HFFc6 (cell line): Measurements from ENCODE around the gene NDST4. TPM values are rescaled to one million over a fixed set of nuclear protein-coding genes. Genes with fewer than 3 reads are reported as not detected.

Experiments
- DNase-seq: peaks from one replicate; pipeline ENCODE4 v3.0.0-alpha.2; 2018
- H3K27ac Mint-ChIP-seq: 2 replicates; pipeline ENCODE4 v1.8.0; 2020; ENCODE audit warnings: mild to moderate bottlenecking, mixed read lengths
- H3K27me3 Mint-ChIP-seq: 2 replicates; pipeline ENCODE4 v1.8.0; 2021; ENCODE audit warnings: mild to moderate bottlenecking, moderate library complexity, mixed read lengths; ENCODE audit not compliant: insufficient read depth
- H3K36me3 Mint-ChIP-seq: 2 replicates; pipeline ENCODE4 v1.8.0; 2021; ENCODE audit warnings: low read depth, mixed read lengths
- H3K4me1 Mint-ChIP-seq: 2 replicates; pipeline ENCODE4 v1.8.0; 2020; ENCODE audit warnings: low read depth, mixed read lengths
- H3K4me3 Mint-ChIP-seq: 2 replicates; pipeline ENCODE4 v1.8.0; 2020; ENCODE audit warnings: mild to moderate bottlenecking, moderate library complexity, mixed read lengths
- H3K9me3 Mint-ChIP-seq: 2 replicates; pipeline ENCODE4 v1.8.0; 2020; ENCODE audit warnings: mild to moderate bottlenecking, mixed read lengths
- CTCF ChIP-seq: fragments of 200-600 bp; sonication (generic); IDR thresholded peaks from 2 replicates; pipeline ENCODE4 v1.5.0; 2021; ENCODE audit warnings: antibody characterized with exemption, mild to moderate bottlenecking
- total RNA-seq, 6 experiments: library from RNA; stranded (reverse); fragmentation: NEBNext Ultra II Directional; extraction: Animal tissue kit (Norgen Biotek cat#: 25700); gene quantifications; 2 replicates in 1 of 6; 3 replicates in 5 of 6; pipeline ENCODE4 v1.2.3, GENCODE V29; 2021

Gene NDST4
- total RNA-seq, 6 experiments from 2014 or later, result not detected

- Mint-ChIP-seq H3K27ac (no peak overlapping the region), H3K9me3 (peaks cover 28% of the 10 kb centered on the region), H3K4me3 (no peak overlapping the region), H3K36me3 (no peaks in the 10 kb centered on the region), H3K27me3 (no peaks in the 10 kb centered on the region), H3K4me1 (no peaks in the 10 kb centered on the region)
- no peak for TF ChIP-seq CTCF
- DNase-seq, result no peak
Observed at GRCh38 chr4:114783215-114783595, 330.2 kb downstream of the NDST4 start.

- H3K4me3 Mint-ChIP-seq, result no peak overlapping the region
- no peak for TF ChIP-seq CTCF
- no peak overlapping the region for H3K27ac Mint-ChIP-seq
- H3K27me3 Mint-ChIP-seq, result no peaks in the 10 kb centered on the region
- H3K4me1 Mint-ChIP-seq, result no peaks in the 10 kb centered on the region
- no peak for DNase-seq
- H3K9me3 Mint-ChIP-seq, result peaks cover 28% of the 10 kb centered on the region
- no peaks in the 10 kb centered on the region for H3K36me3 Mint-ChIP-seq
Observed at GRCh38 chr4:114782415-114783214, 330.8 kb downstream of the NDST4 start.

DNA sequence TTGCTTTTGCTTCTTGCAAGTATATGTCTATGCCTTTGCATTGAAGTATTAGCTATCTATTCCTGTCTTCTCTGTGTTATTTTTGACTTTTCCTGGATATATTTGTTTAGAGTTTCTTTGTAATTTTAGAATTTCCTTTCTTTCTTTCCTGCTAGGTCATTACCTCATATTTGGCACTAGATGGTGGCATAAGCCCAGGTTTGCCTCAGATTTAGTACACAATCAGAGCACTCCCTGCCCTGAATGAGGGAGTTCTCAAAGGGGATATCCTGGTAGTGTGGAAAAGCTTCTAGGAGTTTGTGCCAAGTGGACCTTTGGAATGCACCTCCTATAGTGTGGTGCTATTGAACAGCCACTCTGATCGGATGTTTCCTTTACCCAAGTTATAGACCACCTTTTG lies 333.2 kb downstream of the NDST4 start:
- H3K27ac Mint-ChIP-seq, result no peak overlapping the region
- no peak overlapping the region for H3K4me3 Mint-ChIP-seq

More for the DNA sequence above, 333.2 kb downstream of the NDST4 start:
- H3K27me3 Mint-ChIP-seq, result no peaks in the 10 kb centered on the region
- no peak; the same call in 1 of the 2 replicates for TF ChIP-seq CTCF
- DNase-seq, result no peak
- H3K36me3 Mint-ChIP-seq, result no peaks in the 10 kb centered on the region
- peaks cover 11% of the 10 kb centered on the region; the same call in 1 of the 2 replicates for H3K9me3 Mint-ChIP-seq
- no peaks in the 10 kb centered on the region for H3K4me1 Mint-ChIP-seq
